ENCODE results near the gene DPYD. TPM values are rescaled to one million over a fixed set of nuclear protein-coding genes. Genes with fewer than 3 reads are reported as not detected.

DPYD gene
- total and polyA plus RNA-seq, 7 donors, result 6.0 to 56.1 (median 40.2) TPM

DNA sequence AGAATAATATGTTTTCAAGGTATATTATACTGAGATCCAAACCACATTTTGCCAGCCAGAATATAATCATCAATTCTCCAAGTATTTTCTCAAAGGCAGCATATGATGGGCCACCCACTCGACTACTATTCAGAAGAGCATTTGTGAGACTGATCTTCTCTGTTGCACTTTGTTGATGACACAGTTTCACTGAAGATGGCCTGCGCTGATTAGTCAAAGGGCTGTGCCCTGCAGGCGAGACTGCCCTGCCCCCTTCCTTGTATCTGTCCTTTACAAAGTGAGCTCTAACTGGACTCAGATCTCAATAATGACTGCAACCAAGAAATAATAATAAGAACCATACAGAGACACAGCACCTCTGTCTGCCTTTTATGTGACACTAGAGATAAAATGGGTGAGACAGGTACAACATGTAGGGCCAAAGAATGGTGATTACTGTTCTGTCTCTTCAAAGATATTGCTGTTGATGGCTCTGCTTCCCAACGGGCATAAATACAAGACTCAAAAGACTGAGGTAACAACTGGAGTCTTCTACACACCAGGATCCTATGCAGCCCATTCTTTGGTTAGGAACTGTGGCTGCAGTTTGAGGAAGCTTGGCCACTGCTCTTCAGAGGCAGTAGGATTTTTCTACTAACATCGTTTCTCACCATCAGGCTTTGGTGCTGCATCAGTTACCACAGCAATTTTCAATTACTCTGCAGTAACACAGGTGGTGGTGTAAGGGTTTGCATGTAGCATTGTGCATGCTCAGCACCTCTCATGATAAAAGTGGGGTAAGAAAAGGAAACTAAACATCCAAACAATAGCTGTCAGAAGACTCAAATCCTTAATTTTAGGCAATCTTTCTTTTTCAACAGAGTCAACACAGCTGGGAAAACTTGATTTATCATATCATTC lies 718.1 kb downstream of the DPYD start:
- no peak for DNase-seq
- H3K36me3 ChIP-seq, result no peaks in the 10 kb centered on the region
- H3K4me1 ChIP-seq, result peaks cover 0 to 20% (median 4%) of the 10 kb centered on the region in 4 donors
- TF ChIP-seq, protein P1, sequence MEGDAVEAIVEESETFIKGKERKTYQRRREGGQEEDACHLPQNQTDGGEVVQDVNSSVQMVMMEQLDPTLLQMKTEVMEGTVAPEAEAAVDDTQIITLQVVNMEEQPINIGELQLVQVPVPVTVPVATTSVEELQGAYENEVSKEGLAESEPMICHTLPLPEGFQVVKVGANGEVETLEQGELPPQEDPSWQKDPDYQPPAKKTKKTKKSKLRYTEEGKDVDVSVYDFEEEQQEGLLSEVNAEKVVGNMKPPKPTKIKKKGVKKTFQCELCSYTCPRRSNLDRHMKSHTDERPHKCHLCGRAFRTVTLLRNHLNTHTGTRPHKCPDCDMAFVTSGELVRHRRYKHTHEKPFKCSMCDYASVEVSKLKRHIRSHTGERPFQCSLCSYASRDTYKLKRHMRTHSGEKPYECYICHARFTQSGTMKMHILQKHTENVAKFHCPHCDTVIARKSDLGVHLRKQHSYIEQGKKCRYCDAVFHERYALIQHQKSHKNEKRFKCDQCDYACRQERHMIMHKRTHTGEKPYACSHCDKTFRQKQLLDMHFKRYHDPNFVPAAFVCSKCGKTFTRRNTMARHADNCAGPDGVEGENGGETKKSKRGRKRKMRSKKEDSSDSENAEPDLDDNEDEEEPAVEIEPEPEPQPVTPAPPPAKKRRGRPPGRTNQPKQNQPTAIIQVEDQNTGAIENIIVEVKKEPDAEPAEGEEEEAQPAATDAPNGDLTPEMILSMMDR (IDR thresholded peaks at IDR 0.05), result no peak
- no peak for TF ChIP-seq POLR2AphosphoS5 (IDR thresholded peaks at IDR 0.05)
- no peak for TF ChIP-seq EP300 (IDR thresholded peaks at IDR 0.05)
- TF ChIP-seq POLR2A (IDR thresholded peaks at IDR 0.05), result no peak
- no peak overlapping the region for H3K27ac ChIP-seq
- intact Hi-C loops (cut with DNase I), result no loop called here
- no peaks in the 10 kb centered on the region for H3K9me3 ChIP-seq
- 82 to 92% methylated on average over 5 of the region's 5 CpGs for WGBS, 2 donors
- H3K27me3 ChIP-seq, result no peaks in the 10 kb centered on the region
- H3K4me3 ChIP-seq, result no peak overlapping the region

GRCh38 chr1:97201641-97202040 lies 719.2 kb downstream of the DPYD start:
- H3K36me3 ChIP-seq, result no peaks in the 10 kb centered on the region
- no peak overlapping the region for H3K4me3 ChIP-seq
- no peak for TF ChIP-seq POLR2AphosphoS5 (IDR thresholded peaks at IDR 0.05)
- TF ChIP-seq POLR2A (IDR thresholded peaks at IDR 0.05), result no peak
- TF ChIP-seq EP300 (IDR thresholded peaks at IDR 0.05), result no peak
- TF ChIP-seq, protein P1 (IDR thresholded peaks at IDR 0.05), result no peak
- H3K9me3 ChIP-seq, result no peaks in the 10 kb centered on the region
- H3K27ac ChIP-seq, result no peak overlapping the region
- no peak for DNase-seq
- 93 to 94% methylated on average over 3 of the region's 3 CpGs for WGBS, 2 donors
- intact Hi-C loops (cut with DNase I), result no loop called here
- peaks cover 0 to 20% (median 4%) of the 10 kb centered on the region in 4 donors for H3K4me1 ChIP-seq
- no peaks in the 10 kb centered on the region for H3K27me3 ChIP-seq

DNA sequence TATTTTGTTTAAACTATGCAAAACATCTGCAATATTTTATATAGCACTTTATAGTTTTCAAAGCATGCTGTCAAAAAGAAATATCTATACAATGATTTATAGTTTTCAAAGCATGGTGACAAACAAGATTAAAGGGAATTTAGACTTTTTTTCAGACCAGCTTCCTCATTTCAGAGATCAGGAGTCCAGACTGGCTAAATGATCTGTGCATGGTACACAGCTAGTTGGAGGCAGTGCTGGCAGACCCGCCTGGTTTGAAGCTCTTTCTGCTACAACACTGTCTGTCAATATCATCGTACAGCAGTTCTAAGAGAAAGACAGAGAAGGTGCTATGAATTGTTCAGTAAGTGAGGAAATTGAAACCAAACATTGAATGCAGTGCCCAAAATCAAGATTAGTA lies 720.2 kb downstream of the DPYD start:
- 24 to 69% methylated on average over 2 of the region's 2 CpGs for WGBS, 2 donors
- Histone ChIP-seq H3K9me3 (no peaks in the 10 kb centered on the region), H3K27ac (no peak overlapping the region), H3K27me3 (no peaks in the 10 kb centered on the region), H3K4me1 (peaks cover 0 to 17% (median 4%) of the 10 kb centered on the region in 4 donors), H3K4me3 (no peak overlapping the region), H3K36me3 (no peaks in the 10 kb centered on the region)
- DNase-seq, result no peak
- intact Hi-C loops (cut with DNase I), result no loop called here
- TF ChIP-seq, protein P1 (IDR thresholded peaks at IDR 0.05), result no peak
- no peak for TF ChIP-seq POLR2AphosphoS5 (IDR thresholded peaks at IDR 0.05)
- no peak for TF ChIP-seq POLR2A (IDR thresholded peaks at IDR 0.05)
- TF ChIP-seq EP300 (IDR thresholded peaks at IDR 0.05), result no peak

- Histone ChIP-seq H3K36me3 (peaks cover 0 to 11% (median 0%) of the 10 kb centered on the region in 4 donors), H3K27ac (no peak overlapping the region), H3K4me1 (peaks cover 0 to 13% (median 6%) of the 10 kb centered on the region in 4 donors), H3K9me3 (no peaks in the 10 kb centered on the region), H3K27me3 (no peaks in the 10 kb centered on the region), H3K4me3 (no peak overlapping the region)
- intact Hi-C loops (cut with DNase I), result no loop called here
- TF ChIP-seq POLR2A (IDR thresholded peaks at IDR 0.05) (no peak), POLR2AphosphoS5 (IDR thresholded peaks at IDR 0.05) (no peak), EP300 (IDR thresholded peaks at IDR 0.05) (no peak)
- TF ChIP-seq, protein P1 (IDR thresholded peaks at IDR 0.05), result no peak
- no peak for DNase-seq
- WGBS, 2 donors, result 83 to 84% methylated on average over 1 of the region's 1 CpG
These were observed 723.9 kb downstream of the DPYD start for GRCh38 chr1:97196825-97197516.

Measured in sigmoid colon (tissue), 7 donors.